Measurements from ENCODE around the gene CCNO. TPM values are rescaled to one million over a fixed set of nuclear protein-coding genes. Genes with fewer than 3 reads are reported as not detected.

CCNO gene
- total and polyA plus RNA-seq, 7 donors = 2.0 TPM; not detected in 6

GRCh38 chr5:55232271-55232984 is 980 bp downstream of the CCNO start:
- Histone ChIP-seq H3K9me3 (no peaks in the 10 kb centered on the region), H3K4me1 (peaks cover 0 to 44% (median 40%) of the 10 kb centered on the region in 4 donors), H3K27ac (no peak overlapping the region), H3K36me3 (no peaks in the 10 kb centered on the region), H3K27me3 (peaks cover 55 to 98% (median 83%) of the 10 kb centered on the region in 3 donors), H3K4me3 (peak overlapping the region; percentile 29 to 57 (median 48))
- no peak for TF ChIP-seq POLR2A (IDR thresholded peaks at IDR 0.05)
- peak in 1 of 4 donors; percentile 52 for TF ChIP-seq POLR2AphosphoS5 (IDR thresholded peaks at IDR 0.05)
- WGBS, 2 donors = 1 to 2% methylated on average over 45 of the region's 45 CpGs
- no peak for DNase-seq
- intact Hi-C loops (cut with DNase I) = loop anchor here (2.0 kb wide), 1 partner anchor 58 kb away; no protein-coding TSS in a partner anchor

GRCh38 chr5:55231919-55232270 is 1.5 kb downstream of the CCNO start:
- TF ChIP-seq POLR2A (IDR thresholded peaks at IDR 0.05) (no peak), EP300 (IDR thresholded peaks at IDR 0.05) (no peak), POLR2AphosphoS5 (IDR thresholded peaks at IDR 0.05) (peak; percentile 50 to 86 (median 80)), CTCF (IDR thresholded peaks at IDR 0.05) (no peak)
- intact Hi-C loops (cut with DNase I) = loop anchor here (2.0 kb wide), 1 partner anchor 57 kb away; no protein-coding TSS in a partner anchor
- 2 to 3% methylated on average over 11 of the region's 11 CpGs for WGBS, 2 donors
- Histone ChIP-seq H3K27me3 (peaks cover 60 to 98% (median 86%) of the 10 kb centered on the region in 3 donors), H3K4me1 (peaks cover 0 to 49% (median 45%) of the 10 kb centered on the region in 4 donors), H3K36me3 (no peaks in the 10 kb centered on the region), H3K4me3 (peak overlapping the region in 2 of 4 donors; percentile 55 to 57), H3K9me3 (no peaks in the 10 kb centered on the region), H3K27ac (no peak overlapping the region)
- DNase-seq = no peak

GRCh38 chr5:55231029-55231918 is 2.1 kb downstream of the CCNO start:
- peaks cover 0 to 55% (median 51%) of the 10 kb centered on the region in 4 donors for H3K4me1 ChIP-seq
- H3K36me3 ChIP-seq = no peaks in the 10 kb centered on the region
- WGBS, 2 donors = 0 to 2% methylated on average over 48 of the region's 48 CpGs
- no peak for TF ChIP-seq EP300 (IDR thresholded peaks at IDR 0.05)
- no peak for TF ChIP-seq POLR2A (IDR thresholded peaks at IDR 0.05)
- peak overlapping the region in 2 of 4 donors; percentile 11 to 16 for H3K4me3 ChIP-seq
- DNase-seq = no peak
- H3K9me3 ChIP-seq = no peaks in the 10 kb centered on the region
- peaks cover 66 to 100% (median 91%) of the 10 kb centered on the region in 3 donors for H3K27me3 ChIP-seq
- intact Hi-C loops (cut with DNase I) = no loop called here
- H3K27ac ChIP-seq = no peak overlapping the region

- intact Hi-C loops (cut with DNase I) = no loop called here
- DNase-seq = no peak
- Histone ChIP-seq H3K27ac (no peak overlapping the region), H3K27me3 (peaks cover 77 to 100% (median 96%) of the 10 kb centered on the region in 3 donors), H3K9me3 (no peaks in the 10 kb centered on the region), H3K4me1 (peaks cover 0 to 56% (median 51%) of the 10 kb centered on the region in 4 donors), H3K4me3 (no peak overlapping the region), H3K36me3 (no peaks in the 10 kb centered on the region)
- TF ChIP-seq POLR2AphosphoS5 (IDR thresholded peaks at IDR 0.05) = no peak
- TF ChIP-seq CTCF (IDR thresholded peaks at IDR 0.05) = no peak
- no peak for TF ChIP-seq POLR2A (IDR thresholded peaks at IDR 0.05)
- no peak for TF ChIP-seq EP300 (IDR thresholded peaks at IDR 0.05)
- 38% methylated on average over 8 of the region's 8 CpGs for WGBS, 2 donors
Measured at GRCh38 chr5:55230086-55230629, 3.2 kb downstream of the CCNO start.

GRCh38 chr5:55227664-55228430 is 5.6 kb downstream of the CCNO start:
- TF ChIP-seq EP300 (IDR thresholded peaks at IDR 0.05) = no peak
- TF ChIP-seq CTCF (IDR thresholded peaks at IDR 0.05) = no peak
- TF ChIP-seq POLR2A (IDR thresholded peaks at IDR 0.05) = no peak
- no peak for TF ChIP-seq POLR2AphosphoS5 (IDR thresholded peaks at IDR 0.05)
- no peak for DNase-seq
- intact Hi-C loops (cut with DNase I) = no loop called here
- no peak overlapping the region for H3K27ac ChIP-seq
- peaks cover 91 to 100% (median 100%) of the 10 kb centered on the region in 3 donors for H3K27me3 ChIP-seq
- peak overlapping the region in 3 of 4 donors; percentile 22 to 39 (median 36) for H3K4me3 ChIP-seq
- 5% methylated on average over 30 of the region's 30 CpGs for WGBS, 2 donors
- no peaks in the 10 kb centered on the region for H3K36me3 ChIP-seq
- H3K9me3 ChIP-seq = no peaks in the 10 kb centered on the region
- H3K4me1 ChIP-seq = peaks cover 0 to 43% (median 38%) of the 10 kb centered on the region in 4 donors

All from sigmoid colon (tissue), 7 donors.